Fibroblast of villous mesenchyme (primary cell): ENCODE data around the gene ZGPAT. TPM values are rescaled to one million over a fixed set of nuclear protein-coding genes. Genes with fewer than 3 reads are reported as not detected.
A peak's percentile ranks its signal among the peaks of the same experiment; 100 is the strongest.

ENCODE experiments used
- DNase-seq: peaks from one replicate; pipeline ENCODE4 v3.0.0-alpha.2; 2010; ENCODE audit warnings: low read depth
- H3K4me3 ChIP-seq: 2 replicates; pipeline ENCODE4 v1.5.1; 2011; ENCODE audit warnings: low read depth, mild to moderate bottlenecking, low read length
- CTCF ChIP-seq: IDR thresholded peaks from 2 replicates; pipeline ENCODE4 v1.5.1; 2012; ENCODE audit warnings: low read depth, mild to moderate bottlenecking, low read length; ENCODE audit not compliant: insufficient read depth
- total RNA-seq: library from RNA; depleted of rRNA; stranded (reverse); fragments of >200 nt; gene quantifications from 2 replicates; pipeline ENCODE4 v1.2.3, GENCODE V29; 2012

Gene ZGPAT
- total RNA-seq, 1 donor = 19.4 TPM

GRCh38 chr20:63693733-63694583, 13.9 kb upstream of the ZGPAT start:
- H3K4me3 ChIP-seq = no peak overlapping the region
- DNase-seq = no peak
- no peak for TF ChIP-seq CTCF

- DNase-seq = no peak
- no peak for TF ChIP-seq CTCF
Measured at GRCh38 chr20:63694584-63695423, 13.0 kb upstream of the ZGPAT start.

DNA sequence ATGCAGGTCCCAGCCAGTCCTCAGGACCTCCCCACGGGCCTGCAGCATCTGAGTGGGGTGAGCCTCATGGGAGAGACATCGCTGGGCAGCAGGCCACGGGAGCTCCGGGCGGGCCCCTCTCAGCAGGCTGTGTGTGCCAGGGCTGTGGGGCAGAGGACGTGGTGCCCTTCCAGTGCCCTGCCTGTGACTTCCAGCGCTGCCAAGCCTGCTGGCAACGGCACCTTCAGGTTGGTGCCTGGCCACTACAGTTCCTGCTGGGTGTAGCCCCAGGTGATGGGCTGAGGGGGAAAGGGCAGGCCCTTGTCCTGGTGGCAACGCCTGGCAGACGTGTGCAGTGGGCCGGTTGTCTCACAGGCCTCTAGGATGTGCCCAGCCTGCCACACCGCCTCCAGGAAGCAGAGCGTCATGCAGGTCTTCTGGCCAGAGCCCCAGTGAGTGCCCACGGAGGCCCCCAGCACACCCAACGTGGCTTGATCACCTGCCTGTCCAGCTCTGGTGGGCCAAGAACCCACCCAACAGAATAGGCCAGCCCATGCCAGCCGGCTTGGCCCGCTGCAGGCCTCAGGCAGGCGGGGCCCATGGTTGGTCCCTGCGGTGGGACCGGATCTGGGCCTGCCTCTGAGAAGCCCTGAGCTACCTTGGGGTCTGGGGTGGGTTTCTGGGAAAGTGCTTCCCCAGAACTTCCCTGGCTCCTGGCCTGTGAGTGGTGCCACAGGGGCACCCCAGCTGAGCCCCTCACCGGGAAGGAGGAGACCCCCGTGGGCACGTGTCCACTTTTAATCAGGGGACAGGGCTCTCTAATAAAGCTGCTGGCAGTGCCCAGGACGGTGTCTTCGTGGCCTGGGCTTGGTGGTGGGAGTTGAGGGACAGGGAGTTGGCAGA, 12.2 kb upstream of the ZGPAT start:
- H3K4me3 ChIP-seq = no peak overlapping the region
- no peak for DNase-seq
- no peak for TF ChIP-seq CTCF

More at GRCh38 chr20:63694584-63695423, 13.0 kb upstream of the ZGPAT start:
- no peak overlapping the region for H3K4me3 ChIP-seq

DNA sequence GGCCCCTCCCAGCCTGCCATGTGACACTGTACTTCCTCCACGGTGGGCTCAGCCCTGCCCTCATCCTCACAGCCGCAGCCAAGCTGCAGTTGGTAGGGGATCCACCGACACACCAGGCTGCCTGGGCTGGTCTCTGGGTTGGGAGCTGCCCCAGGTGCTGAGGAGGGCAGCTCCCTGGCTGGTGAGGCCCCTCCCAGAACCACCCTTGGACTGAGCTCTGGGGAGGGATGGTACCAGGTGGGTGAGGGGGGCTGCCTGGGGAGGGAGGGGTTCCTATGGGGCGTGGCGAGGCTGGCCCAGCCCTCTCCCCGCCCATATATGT, 11.6 kb upstream of the ZGPAT start:
- H3K4me3 ChIP-seq = no peak overlapping the region
- TF ChIP-seq CTCF = no peak
- no peak for DNase-seq

- no peak for DNase-seq
Measured at GRCh38 chr20:63696628-63697356, 11.0 kb upstream of the ZGPAT start, which contains the start of gene TNFRSF6B. Gene TNFRSF6B (plus strand): TSS chr20:63696652. CDS start chr20:63696768, 116 bp downstream.

More at GRCh38 chr20:63696628-63697356, 11.0 kb upstream of the ZGPAT start, which contains the start of gene TNFRSF6B:
- TF ChIP-seq CTCF = no peak
- peak within 1 kb of the TSS; percentile 23 for H3K4me3 ChIP-seq
